Keratinocyte (primary cell): ENCODE measurements around the gene HCFC1R1.

Experiments used
- CTCF ChIP-seq, 3 experiments: IDR thresholded peaks in 1 of 3; conservative IDR thresholded peaks in 1 of 3; optimal IDR thresholded peaks in 1 of 3; 2 replicates in 2 of 3; 3 replicates in 1 of 3; pipeline versions ENCODE3 to v1.5.1; 2011; ENCODE audit warnings: low read length in 3 of 3, mild to moderate bottlenecking in 3 of 3, moderate library complexity in 2 of 3, control low read depth in 1 of 3, inconsistent platforms in 1 of 3; ENCODE audit not compliant: insufficient read depth in 2 of 3; ENCODE audit errors: extremely low read depth in 1 of 3
- EZH2 ChIP-seq: IDR thresholded peaks from one replicate; pipeline ENCODE4 v1.6.1; 2012; ENCODE audit warnings: inconsistent platforms, mild to moderate bottlenecking, low read length, moderate library complexity

- TF ChIP-seq EZH2 (no peak), CTCF (optimal IDR thresholded peaks at IDR 0.05 in 1 of 3, IDR thresholded peaks at IDR 0.05 in 1 of 3, conservative IDR thresholded peaks at IDR 0.05 in 1 of 3; ENCODE audit: extremely low read depth in 1 of 3, insufficient read depth in 2 of 3, low read length in 3 of 3) (no peak)
Measured at GRCh38 chr16:3062553-3062952, 38.8 kb upstream of the HCFC1R1 start.
